ENCODE results near the gene HHAT. TPM values are rescaled to one million over a fixed set of nuclear protein-coding genes. Genes with fewer than 3 reads are reported as not detected.

The HHAT gene
- 1 to 10 TPM; 4.5 to 4.6 TPM for total RNA-seq

GRCh38 chr1:210328746-210329503 lies at the start of gene HHAT:
TSS of gene HHAT (plus strand) at chr1:210328902. CDS start at chr1:210348976, 20,074 bp downstream.
- Histone ChIP-seq H3K27ac (peak within 1 kb of the TSS; percentile 75 to 82), H3K4me1 (ENCODE audit: control insufficient read depth in 1 of 2, low read depth in 2 of 2) (peaks cover 0 to 18% of the 10 kb centered on the region in 2 donors), H3K9me3 (no peaks in the 10 kb centered on the region), H3K27me3 (replicated peaks; ENCODE audit: insufficient read depth) (no peaks in the 10 kb centered on the region), H3K4me3 (peak within 1 kb of the TSS; percentile 79), H3K36me3 (no peaks in the 10 kb centered on the region)
- DNase-seq (ENCODE audit: low spot score) (peak; percentile 28), ATAC-seq (ENCODE audit: insufficient number of reproducible peaks, low FRiP score, low read depth) (peak; percentile 89)
- no peak for TF ChIP-seq CTCF (IDR thresholded peaks at IDR 0.05)

GRCh38 chr1:210280221-210280620 lies 48.5 kb upstream of the HHAT start:
- TF ChIP-seq CTCF (IDR thresholded peaks at IDR 0.05): no peak
- Histone ChIP-seq H3K27ac (no peak overlapping the region), H3K36me3 (no peaks in the 10 kb centered on the region), H3K4me1 (ENCODE audit: control insufficient read depth in 1 of 2, low read depth in 2 of 2) (no peaks in the 10 kb centered on the region), H3K9me3 (peaks cover 14% of the 10 kb centered on the region), H3K27me3 (replicated peaks; ENCODE audit: insufficient read depth) (no peaks in the 10 kb centered on the region), H3K4me3 (no peak overlapping the region)
- DNase-seq (ENCODE audit: low spot score): no peak
- ATAC-seq (ENCODE audit: insufficient number of reproducible peaks, low FRiP score, low read depth): no peak

GRCh38 chr1:210288116-210288515 lies 40.6 kb upstream of the HHAT start:
- H3K27me3 ChIP-seq (replicated peaks; ENCODE audit: insufficient read depth): no peaks in the 10 kb centered on the region
- H3K4me3 ChIP-seq: no peak overlapping the region
- no peak for TF ChIP-seq CTCF (IDR thresholded peaks at IDR 0.05)
- no peaks in the 10 kb centered on the region for H3K36me3 ChIP-seq
- no peak overlapping the region for H3K27ac ChIP-seq
- no peaks in the 10 kb centered on the region for H3K9me3 ChIP-seq
- DNase-seq (ENCODE audit: low spot score) (no peak), ATAC-seq (ENCODE audit: insufficient number of reproducible peaks, low FRiP score, low read depth) (no peak)
- H3K4me1 ChIP-seq (ENCODE audit: control insufficient read depth in 1 of 2, low read depth in 2 of 2): peaks cover 4 to 13% of the 10 kb centered on the region in 2 donors

- no peaks in the 10 kb centered on the region for H3K36me3 ChIP-seq
- no peak overlapping the region for H3K4me3 ChIP-seq
- no peak overlapping the region for H3K27ac ChIP-seq
- peaks cover 14 to 23% of the 10 kb centered on the region in 2 donors for H3K4me1 ChIP-seq (ENCODE audit: control insufficient read depth in 1 of 2, low read depth in 2 of 2)
- DNase-seq (ENCODE audit: low spot score) (no peak), ATAC-seq (ENCODE audit: insufficient number of reproducible peaks, low FRiP score, low read depth) (no peak)
- TF ChIP-seq CTCF (IDR thresholded peaks at IDR 0.05): no peak
- no peaks in the 10 kb centered on the region for H3K9me3 ChIP-seq
- H3K27me3 ChIP-seq (replicated peaks; ENCODE audit: insufficient read depth): no peaks in the 10 kb centered on the region
Observed at GRCh38 chr1:210289248-210289647, 39.5 kb upstream of the HHAT start.

- Histone ChIP-seq H3K27ac (peak overlapping the region; percentile 88 to 95), H3K4me1 (ENCODE audit: control insufficient read depth in 1 of 2, low read depth in 2 of 2) (peaks cover 22 to 43% of the 10 kb centered on the region in 2 donors), H3K4me3 (no peak overlapping the region), H3K9me3 (no peaks in the 10 kb centered on the region), H3K27me3 (replicated peaks; ENCODE audit: insufficient read depth) (no peaks in the 10 kb centered on the region), H3K36me3 (no peaks in the 10 kb centered on the region)
- DNase-seq (ENCODE audit: low spot score) (no peak), ATAC-seq (ENCODE audit: insufficient number of reproducible peaks, low FRiP score, low read depth) (no peak)
- TF ChIP-seq CTCF (IDR thresholded peaks at IDR 0.05): no peak
Observed at GRCh38 chr1:210291081-210291764, 37.5 kb upstream of the HHAT start.

Measured in thoracic aorta (tissue), 2 donors.